Measurements from ENCODE around the gene UNC5CL.
A peak's percentile ranks its signal among the peaks of the same experiment; 100 is the strongest.

Gene UNC5CL

GRCh38 chr6:41039060-41039998 is at the start of gene UNC5CL:
UNC5CL (minus strand) TSS chr6:41039221; CDS start chr6:41035074, 4,147 bp downstream.
- Histone ChIP-seq H3K9me3 (ENCODE audit: control insufficient read depth in 1 of 2, low read length in 2 of 2) (no peaks in the 10 kb centered on the region), H3K27ac (ENCODE audit: low read length) (peak within 1 kb of the TSS; percentile 79), H3K4me3 (ENCODE audit: low read depth in 1 of 2, low read length in 2 of 2) (peak within 1 kb of the TSS in 1 of 2 donors; percentile 62), H3K27me3 (ENCODE audit: low read depth, low read length) (no peaks in the 10 kb centered on the region), H3K36me3 (ENCODE audit: control insufficient read depth in 1 of 2, insufficient read depth in 2 of 2, low read length in 2 of 2) (no peaks in the 10 kb centered on the region), H3K4me1 (ENCODE audit: control insufficient read depth in 1 of 2, insufficient read depth in 2 of 2, low read length in 2 of 2) (no peaks in the 10 kb centered on the region)

DNA sequence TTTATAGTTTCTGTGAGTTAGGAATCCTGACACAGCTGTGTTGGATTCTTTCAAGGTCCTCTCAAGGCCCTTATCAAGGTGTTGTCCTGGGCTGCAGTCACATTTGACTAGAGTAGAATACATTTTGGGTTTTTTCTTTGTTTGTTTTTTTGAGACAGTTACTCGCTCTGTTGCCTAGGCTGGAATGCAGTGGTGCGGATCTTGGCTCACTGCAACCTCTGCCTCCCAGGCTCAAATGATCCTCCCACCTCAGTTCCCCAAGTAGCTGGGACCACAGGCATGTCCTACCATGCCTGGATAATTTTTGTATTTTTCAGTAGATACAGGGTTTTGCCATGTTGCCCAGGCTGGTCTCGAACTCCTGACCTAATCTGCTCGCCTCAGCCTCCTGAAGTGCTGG is 49.4 kb upstream of the UNC5CL start:
- H3K4me1 ChIP-seq (ENCODE audit: control insufficient read depth in 1 of 2, insufficient read depth in 2 of 2, low read length in 2 of 2) = no peaks in the 10 kb centered on the region
- no peak overlapping the region for H3K4me3 ChIP-seq (ENCODE audit: low read depth in 1 of 2, low read length in 2 of 2)
- no peaks in the 10 kb centered on the region for H3K9me3 ChIP-seq (ENCODE audit: control insufficient read depth in 1 of 2, low read length in 2 of 2)
- H3K36me3 ChIP-seq (ENCODE audit: control insufficient read depth in 1 of 2, insufficient read depth in 2 of 2, low read length in 2 of 2) = peaks cover 51 to 76% of the 10 kb centered on the region in 2 donors
- H3K27ac ChIP-seq (ENCODE audit: low read length) = no peak overlapping the region
- H3K27me3 ChIP-seq (ENCODE audit: low read depth, low read length) = no peaks in the 10 kb centered on the region

DNA sequence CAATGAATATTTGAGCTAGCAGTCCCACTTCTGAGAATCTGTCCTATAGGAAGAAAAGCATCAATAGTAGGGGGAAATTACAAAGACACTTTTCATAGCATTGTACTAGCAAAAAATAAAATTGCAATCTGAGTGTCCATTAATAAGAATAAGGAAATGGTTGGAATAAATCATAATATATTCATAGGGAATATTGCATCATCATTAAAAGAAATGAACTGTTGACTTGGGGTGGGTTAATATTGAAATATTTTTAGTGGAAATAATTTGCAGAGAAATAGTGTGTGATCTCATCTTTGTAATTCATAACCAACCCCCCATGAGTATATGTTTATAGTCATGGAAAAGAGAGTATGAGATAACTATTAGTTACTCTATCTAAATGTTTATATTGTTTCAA is 46.2 kb upstream of the UNC5CL start:
- Histone ChIP-seq H3K36me3 (ENCODE audit: control insufficient read depth in 1 of 2, insufficient read depth in 2 of 2, low read length in 2 of 2) (peaks cover 37 to 62% of the 10 kb centered on the region in 2 donors), H3K27ac (ENCODE audit: low read length) (no peak overlapping the region), H3K4me1 (ENCODE audit: control insufficient read depth in 1 of 2, insufficient read depth in 2 of 2, low read length in 2 of 2) (no peaks in the 10 kb centered on the region), H3K27me3 (ENCODE audit: low read depth, low read length) (no peaks in the 10 kb centered on the region), H3K9me3 (ENCODE audit: control insufficient read depth in 1 of 2, low read length in 2 of 2) (no peaks in the 10 kb centered on the region), H3K4me3 (ENCODE audit: low read depth in 1 of 2, low read length in 2 of 2) (no peak overlapping the region)

DNA sequence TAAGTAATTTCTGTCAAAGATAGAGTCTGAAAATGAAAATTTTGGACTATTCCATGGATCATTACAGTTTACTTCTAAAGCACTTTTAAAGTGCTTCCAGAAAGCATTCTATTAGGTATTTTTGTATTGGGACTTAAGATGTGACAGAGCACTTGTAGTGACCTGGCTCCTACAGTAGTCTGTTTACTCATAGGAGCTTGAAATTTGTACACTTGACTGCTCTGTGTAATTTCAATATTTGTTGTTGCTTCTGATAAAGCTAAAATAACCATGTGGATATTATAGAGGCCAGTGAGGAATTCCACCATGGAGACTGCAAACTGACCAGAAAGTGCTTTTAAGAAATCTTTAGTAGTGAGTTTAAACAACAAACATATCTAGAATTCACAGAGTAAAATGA is 44.1 kb upstream of the UNC5CL start:
- Histone ChIP-seq H3K27me3 (ENCODE audit: low read depth, low read length) (no peaks in the 10 kb centered on the region), H3K4me3 (ENCODE audit: low read depth in 1 of 2, low read length in 2 of 2) (no peak overlapping the region), H3K36me3 (ENCODE audit: control insufficient read depth in 1 of 2, insufficient read depth in 2 of 2, low read length in 2 of 2) (peaks cover 29 to 55% of the 10 kb centered on the region in 2 donors), H3K4me1 (ENCODE audit: control insufficient read depth in 1 of 2, insufficient read depth in 2 of 2, low read length in 2 of 2) (no peaks in the 10 kb centered on the region), H3K9me3 (ENCODE audit: control insufficient read depth in 1 of 2, low read length in 2 of 2) (no peaks in the 10 kb centered on the region), H3K27ac (ENCODE audit: low read length) (no peak overlapping the region)

DNA sequence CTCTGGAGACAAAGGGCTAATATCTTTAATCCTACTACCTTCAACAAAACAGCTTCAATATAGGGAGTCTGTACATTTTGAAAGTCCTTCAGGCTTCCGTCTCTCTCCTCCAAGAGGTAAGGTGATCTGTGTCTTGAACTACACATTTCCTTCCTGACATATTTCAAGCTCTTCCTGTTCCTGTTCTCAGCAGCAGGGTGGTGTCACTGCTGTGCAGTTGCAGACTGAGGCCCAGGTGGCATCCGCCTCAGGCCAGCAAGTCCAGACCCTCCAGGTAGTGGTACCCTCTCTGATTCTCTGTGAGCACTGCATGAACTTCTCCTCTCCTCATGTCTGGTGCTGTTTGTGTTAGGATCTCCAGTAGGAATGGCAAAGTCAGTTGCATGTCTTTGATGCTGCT is 41.6 kb upstream of the UNC5CL start:
- Histone ChIP-seq H3K4me3 (ENCODE audit: low read depth in 1 of 2, low read length in 2 of 2) (no peak overlapping the region), H3K36me3 (ENCODE audit: control insufficient read depth in 1 of 2, insufficient read depth in 2 of 2, low read length in 2 of 2) (peaks cover 24 to 41% of the 10 kb centered on the region in 2 donors), H3K27me3 (ENCODE audit: low read depth, low read length) (no peaks in the 10 kb centered on the region), H3K9me3 (ENCODE audit: control insufficient read depth in 1 of 2, low read length in 2 of 2) (no peaks in the 10 kb centered on the region), H3K27ac (ENCODE audit: low read length) (no peak overlapping the region), H3K4me1 (ENCODE audit: control insufficient read depth in 1 of 2, insufficient read depth in 2 of 2, low read length in 2 of 2) (no peaks in the 10 kb centered on the region)

DNA sequence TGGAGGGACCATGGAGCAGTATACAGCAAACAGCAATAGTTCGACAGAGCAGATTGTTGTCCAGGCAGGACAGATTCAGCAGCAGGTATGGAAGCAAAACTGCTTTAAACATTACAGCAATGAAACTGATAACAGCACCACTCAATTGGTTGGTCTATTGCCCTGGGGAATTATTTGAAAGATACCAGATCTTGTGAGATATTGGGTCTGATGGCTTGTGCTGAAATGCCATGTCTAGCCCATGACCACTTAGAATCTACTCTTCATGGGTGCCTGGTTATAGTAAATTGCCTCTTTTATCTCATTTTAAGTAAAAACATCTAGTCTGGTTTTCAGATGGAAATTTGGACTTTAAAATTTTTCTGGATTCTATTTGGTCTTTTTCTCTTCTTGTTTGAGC is 40.1 kb upstream of the UNC5CL start:
- H3K4me1 ChIP-seq (ENCODE audit: control insufficient read depth in 1 of 2, insufficient read depth in 2 of 2, low read length in 2 of 2) = peaks cover 0 to 6% of the 10 kb centered on the region in 2 donors
- H3K27ac ChIP-seq (ENCODE audit: low read length) = no peak overlapping the region
- H3K27me3 ChIP-seq (ENCODE audit: low read depth, low read length) = no peaks in the 10 kb centered on the region
- H3K9me3 ChIP-seq (ENCODE audit: control insufficient read depth in 1 of 2, low read length in 2 of 2) = no peaks in the 10 kb centered on the region
- H3K4me3 ChIP-seq (ENCODE audit: low read depth in 1 of 2, low read length in 2 of 2) = no peak overlapping the region
- H3K36me3 ChIP-seq (ENCODE audit: control insufficient read depth in 1 of 2, insufficient read depth in 2 of 2, low read length in 2 of 2) = peaks cover 17 to 28% of the 10 kb centered on the region in 2 donors

- H3K9me3 ChIP-seq (ENCODE audit: control insufficient read depth in 1 of 2, low read length in 2 of 2) = no peaks in the 10 kb centered on the region
- H3K27ac ChIP-seq (ENCODE audit: low read length) = no peak overlapping the region
- H3K4me1 ChIP-seq (ENCODE audit: control insufficient read depth in 1 of 2, insufficient read depth in 2 of 2, low read length in 2 of 2) = peaks cover 0 to 8% of the 10 kb centered on the region in 2 donors
- peaks cover 10 to 20% of the 10 kb centered on the region in 2 donors for H3K36me3 ChIP-seq (ENCODE audit: control insufficient read depth in 1 of 2, insufficient read depth in 2 of 2, low read length in 2 of 2)
- H3K27me3 ChIP-seq (ENCODE audit: low read depth, low read length) = no peaks in the 10 kb centered on the region
- no peak overlapping the region for H3K4me3 ChIP-seq (ENCODE audit: low read depth in 1 of 2, low read length in 2 of 2)
Observed at GRCh38 chr6:41078101-41078500, 39.1 kb upstream of the UNC5CL start.

- peaks cover 0 to 8% of the 10 kb centered on the region in 2 donors for H3K4me1 ChIP-seq (ENCODE audit: control insufficient read depth in 1 of 2, insufficient read depth in 2 of 2, low read length in 2 of 2)
- peaks cover 10 to 20% of the 10 kb centered on the region in 2 donors for H3K36me3 ChIP-seq (ENCODE audit: control insufficient read depth in 1 of 2, insufficient read depth in 2 of 2, low read length in 2 of 2)
- H3K27ac ChIP-seq (ENCODE audit: low read length) = no peak overlapping the region
- no peaks in the 10 kb centered on the region for H3K9me3 ChIP-seq (ENCODE audit: control insufficient read depth in 1 of 2, low read length in 2 of 2)
- H3K27me3 ChIP-seq (ENCODE audit: low read depth, low read length) = no peaks in the 10 kb centered on the region
- no peak overlapping the region for H3K4me3 ChIP-seq (ENCODE audit: low read depth in 1 of 2, low read length in 2 of 2)
Observed at GRCh38 chr6:41077536-41077935, 38.5 kb upstream of the UNC5CL start.

DNA sequence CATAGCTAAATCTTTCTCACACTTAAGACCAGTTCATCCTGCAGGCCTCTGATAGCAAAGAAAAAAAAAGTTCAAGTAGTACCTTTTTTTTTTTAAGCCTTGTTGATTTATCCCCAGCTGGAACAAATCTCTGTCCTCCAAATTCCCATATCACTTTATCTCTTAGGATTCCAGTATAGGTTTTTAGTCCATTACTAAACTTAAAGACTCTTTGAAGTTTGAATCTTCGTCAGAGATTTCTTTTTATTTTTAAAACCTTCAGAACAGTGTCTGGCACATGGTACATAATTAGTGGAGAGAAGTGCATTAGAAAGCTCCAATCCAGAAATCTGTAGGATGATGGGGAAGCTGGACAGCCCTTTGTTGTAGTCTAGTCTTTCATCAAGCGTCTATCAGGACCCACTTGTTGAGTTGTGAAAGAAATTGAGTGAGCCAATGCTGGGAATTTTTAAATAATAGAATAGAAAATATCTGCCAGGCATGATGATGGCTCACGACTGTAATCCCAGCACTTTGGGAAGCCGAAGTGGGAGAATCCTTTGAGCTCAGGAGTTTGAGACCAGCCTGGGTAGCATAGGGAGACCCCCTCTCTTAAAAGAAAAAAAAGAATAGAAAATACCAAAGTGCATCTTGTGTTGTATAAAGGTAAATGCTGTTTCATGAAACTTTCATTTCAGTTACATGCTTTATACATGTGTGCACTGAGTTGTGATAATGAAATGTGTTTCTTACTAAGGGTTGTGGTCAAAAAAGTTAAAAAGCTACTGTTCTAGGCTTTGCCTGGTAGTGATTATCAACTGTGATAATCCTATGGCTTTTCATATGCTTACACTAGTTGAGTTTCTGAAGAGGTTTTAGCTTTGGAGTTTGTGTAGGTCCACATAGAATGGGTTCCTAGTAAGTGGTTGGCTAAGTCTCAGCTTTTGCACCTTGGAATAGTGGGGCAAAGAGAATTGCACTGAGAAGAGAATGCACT is 36.9 kb upstream of the UNC5CL start:
- H3K4me1 ChIP-seq (ENCODE audit: control insufficient read depth in 1 of 2, insufficient read depth in 2 of 2, low read length in 2 of 2) = peaks cover 3 to 10% of the 10 kb centered on the region in 2 donors
- H3K4me3 ChIP-seq (ENCODE audit: low read depth in 1 of 2, low read length in 2 of 2) = no peak overlapping the region
- no peaks in the 10 kb centered on the region for H3K27me3 ChIP-seq (ENCODE audit: low read depth, low read length)
- H3K27ac ChIP-seq (ENCODE audit: low read length) = no peak overlapping the region
- H3K9me3 ChIP-seq (ENCODE audit: control insufficient read depth in 1 of 2, low read length in 2 of 2) = no peaks in the 10 kb centered on the region
- H3K36me3 ChIP-seq (ENCODE audit: control insufficient read depth in 1 of 2, insufficient read depth in 2 of 2, low read length in 2 of 2) = peaks cover 6 to 14% of the 10 kb centered on the region in 2 donors

- Histone ChIP-seq H3K9me3 (ENCODE audit: control insufficient read depth in 1 of 2, low read length in 2 of 2) (no peaks in the 10 kb centered on the region), H3K4me3 (ENCODE audit: low read depth in 1 of 2, low read length in 2 of 2) (peak overlapping the region; percentile 80 to 88), H3K36me3 (ENCODE audit: control insufficient read depth in 1 of 2, insufficient read depth in 2 of 2, low read length in 2 of 2) (peaks cover 0 to 3% of the 10 kb centered on the region in 2 donors), H3K27me3 (ENCODE audit: low read depth, low read length) (no peaks in the 10 kb centered on the region), H3K4me1 (ENCODE audit: control insufficient read depth in 1 of 2, insufficient read depth in 2 of 2, low read length in 2 of 2) (peaks cover 9 to 16% of the 10 kb centered on the region in 2 donors), H3K27ac (ENCODE audit: low read length) (peak overlapping the region; percentile 98)
Observed at GRCh38 chr6:41074692-41075436, 35.8 kb upstream of the UNC5CL start.
